Naive thymus-derived CD8-positive, alpha-beta T cell (primary cell): ENCODE measurements around the gene REPS1. TPM values are rescaled to one million over a fixed set of nuclear protein-coding genes. Genes with fewer than 3 reads are reported as not detected.
"Not testable (repeated sequence)": the region's sequence is repeated elsewhere in the genome, so short reads cannot be mapped to it uniquely, and the experiment has no call there.

ENCODE experiments used
- ATAC-seq, 2 donors: fragments of 150-1000 bp; cut with Tn5 transposase in 1 of 2; sonication (Bioruptor Pico), chemical (Tn5 transposase) in 1 of 2; 1 replicate in 1 of 2; 2 replicates in 1 of 2; pipeline ENCODE4 v1.10.0; 2021; ENCODE audit warnings: mild to moderate bottlenecking in 2 of 2, moderate library complexity in 2 of 2
- POLR2A ChIA-PET: fragments of 350-600 bp; sonication (Branson Sonifier 250); formaldehyde crosslinking; loops from one replicate; lab custom pipeline; 2021; ENCODE audit warnings: antibody characterized with exemption; lab: Charles Lee
- DNase-seq, 10 donors: peaks; one replicate each; pipeline versions ENCODE4 v3.0.0 to v3.0.0-alpha.2; 2020 to 2022
- H3K27ac Mint-ChIP-seq, 10 donors: one replicate each; pipeline ENCODE4 v1.8.0; 2020 to 2022; ENCODE audit warnings: mild to moderate bottlenecking in 10 of 10, mixed read lengths in 10 of 10, moderate library complexity in 4 of 10, inconsistent platforms in 1 of 10
- H3K27me3 Mint-ChIP-seq, 5 donors: one replicate each; pipeline ENCODE4 v1.8.0; 2021 to 2022; ENCODE audit warnings: mixed read lengths in 5 of 5
- H3K36me3 Mint-ChIP-seq, 3 donors: one replicate each; pipeline ENCODE4 v1.8.0; 2020 to 2022; ENCODE audit warnings: mixed read lengths in 3 of 3, mild to moderate bottlenecking in 2 of 3, inconsistent platforms in 1 of 3
- H3K4me1 Mint-ChIP-seq, 4 donors: one replicate each; pipeline ENCODE4 v1.8.0; 2021 to 2022; ENCODE audit warnings: mixed read lengths in 4 of 4
- H3K4me3 Mint-ChIP-seq, 10 donors: one replicate each; pipeline ENCODE4 v1.8.0; 2020 to 2022; ENCODE audit warnings: mild to moderate bottlenecking in 10 of 10, mixed read lengths in 10 of 10, moderate library complexity in 6 of 10, inconsistent platforms in 1 of 10
- H3K9me3 Mint-ChIP-seq, 9 donors: one replicate each; pipeline ENCODE4 v1.8.0; 2020 to 2022; ENCODE audit warnings: mixed read lengths in 9 of 9, mild to moderate bottlenecking in 3 of 9, inconsistent platforms in 1 of 9, moderate library complexity in 1 of 9
- polyA plus RNA-seq, 3 donors: library from polyadenylated mRNA; unstranded; fragments of 300-500 nt; fragmentation: Illumina TruSeq; gene quantifications; one replicate each; pipeline ENCODE4 v1.2.3, GENCODE V29; 2021
- total RNA-seq, 8 experiments: library from RNA in 2 of 8; stranded (reverse) in 2 of 8; gene quantifications; one replicate each; pipeline ENCODE4 v1.2.3 and lab custom pipeline; 2021 to 2026

REPS1 gene
- 10 to 100 TPM; 69.9 to 70.0 TPM for total RNA-seq
- 10 to 100 TPM; 19.4 to 45.3 (median 28.4) TPM for polyA plus RNA-seq
- total RNA-seq (lab: John Stamatoyannopoulos, UW): 73.1 to 112 (median 88.0) reads per million in 6 experiments

GRCh38 chr6:138987643-138988468 lies at the start of gene REPS1:
REPS1 (minus strand) TSS chr6:138988253; CDS start chr6:138987682, 571 bp downstream.
- POLR2A ChIA-PET: interaction anchor here (1.0 to 5.6 kb wide), 13 partner anchors 18 to 386 kb away, joined by 3 to 46 read pairs (median 4); partner anchors contain the start of genes ABRACL, CCDC28A and CITED2
- peak; percentile 84 to 87 for ATAC-seq
- Mint-ChIP-seq H3K36me3 (no peaks in the 10 kb centered on the region), H3K27ac (peak within 1 kb of the TSS in 9 of 10 donors; percentile 61 to 96 (median 93)), H3K27me3 (no peaks in the 10 kb centered on the region), H3K4me3 (peak within 1 kb of the TSS in 9 of 10 donors; percentile 87 to 96 (median 91)), H3K4me1 (peaks cover 8 to 23% (median 15%) of the 10 kb centered on the region in 4 donors), H3K9me3 (no peaks in the 10 kb centered on the region)
- DNase-seq: peak; percentile 85 to 96 (median 92)

GRCh38 chr6:139037490-139037889 lies 49.4 kb upstream of the REPS1 start:
- H3K4me3 Mint-ChIP-seq: no peak overlapping the region
- no peaks in the 10 kb centered on the region for H3K9me3 Mint-ChIP-seq
- H3K4me1 Mint-ChIP-seq: peaks cover 17 to 44% (median 22%) of the 10 kb centered on the region in 4 donors
- peaks cover 20 to 91% (median 48%) of the 10 kb centered on the region in 3 donors for H3K36me3 Mint-ChIP-seq
- H3K27me3 Mint-ChIP-seq: no peaks in the 10 kb centered on the region
- H3K27ac Mint-ChIP-seq: peak overlapping the region in 4 of 10 donors; percentile 7 to 50 (median 32)
- no peak for ATAC-seq
- DNase-seq: no peak
- POLR2A ChIA-PET: interaction anchor here (0.6 kb wide), 2 partner anchors 28 to 86 kb away, joined by 3 to 4 read pairs; no protein-coding TSS in a partner anchor

GRCh38 chr6:139030228-139030963 lies 42.3 kb upstream of the REPS1 start:
- Mint-ChIP-seq H3K36me3 (peaks cover 6 to 26% (median 11%) of the 10 kb centered on the region in 3 donors), H3K4me1 (peaks cover 16 to 40% (median 23%) of the 10 kb centered on the region in 4 donors), H3K4me3 (no peak overlapping the region), H3K27ac (no peak overlapping the region), H3K9me3 (no peaks in the 10 kb centered on the region), H3K27me3 (no peaks in the 10 kb centered on the region)
- POLR2A ChIA-PET: interaction anchor here (0.5 to 3.7 kb wide), 9 partner anchors 41 to 344 kb away, joined by 3 to 34 read pairs (median 5); partner anchors contain the start of gene CITED2
- peak in 1 of 2 donors; percentile 15 for ATAC-seq
- DNase-seq: peak in 5 of 10 donors; percentile 5 to 42 (median 27)

GRCh38 chr6:139029470-139030227 lies 41.6 kb upstream of the REPS1 start:
- no peaks in the 10 kb centered on the region for H3K27me3 Mint-ChIP-seq
- peaks cover 16 to 37% (median 23%) of the 10 kb centered on the region in 4 donors for H3K4me1 Mint-ChIP-seq
- DNase-seq (peak in 4 of 10 donors; percentile 25 to 62 (median 36)), ATAC-seq (no peak)
- no peak overlapping the region for H3K27ac Mint-ChIP-seq
- POLR2A ChIA-PET: interaction anchor here (0.6 to 3.7 kb wide), 17 partner anchors 21 to 344 kb away, joined by 3 to 41 read pairs (median 5); partner anchors contain the start of genes CITED2 and REPS1
- no peaks in the 10 kb centered on the region for H3K9me3 Mint-ChIP-seq
- peak overlapping the region in 3 of 10 donors; percentile 89 to 93 (median 93) for H3K4me3 Mint-ChIP-seq
- peaks cover 4 to 19% (median 6%) of the 10 kb centered on the region in 3 donors for H3K36me3 Mint-ChIP-seq

GRCh38 chr6:139028658-139029469 lies 40.8 kb upstream of the REPS1 start, which contains the start of gene ABRACL:
ABRACL (plus strand) TSS chr6:139028745; CDS start chr6:139034161, 5,416 bp downstream.
- H3K27me3 Mint-ChIP-seq: no peaks in the 10 kb centered on the region
- no peaks in the 10 kb centered on the region for H3K9me3 Mint-ChIP-seq
- H3K4me1 Mint-ChIP-seq: peaks cover 16 to 33% (median 20%) of the 10 kb centered on the region in 4 donors
- peak; percentile 54 to 88 (median 74) for DNase-seq
- ATAC-seq: peak; percentile 83 to 89
- peaks cover 0 to 11% (median 4%) of the 10 kb centered on the region in 3 donors for H3K36me3 Mint-ChIP-seq
- peak within 1 kb of the TSS; percentile 88 to 97 (median 96) for H3K27ac Mint-ChIP-seq
- peak within 1 kb of the TSS in 7 of 10 donors; percentile 87 to 97 (median 93) for H3K4me3 Mint-ChIP-seq
- POLR2A ChIA-PET: interaction anchor here (0.6 to 3.7 kb wide), 17 partner anchors 9 to 345 kb away, joined by 3 to 41 read pairs (median 6); partner anchors contain the start of genes CITED2 and REPS1

GRCh38 chr6:139028215-139028657 lies 40.2 kb upstream of the REPS1 start:
- Mint-ChIP-seq H3K4me3 (peak overlapping the region in 7 of 10 donors; percentile 87 to 97 (median 93)), H3K4me1 (peaks cover 10 to 27% (median 16%) of the 10 kb centered on the region in 4 donors), H3K9me3 (no peaks in the 10 kb centered on the region), H3K27me3 (no peaks in the 10 kb centered on the region), H3K27ac (peak overlapping the region; percentile 88 to 97 (median 96)), H3K36me3 (peaks cover 0 to 5% (median 0%) of the 10 kb centered on the region in 3 donors)
- peak; percentile 13 to 34 for ATAC-seq
- peak in 3 of 10 donors; percentile 5 to 62 (median 7) for DNase-seq
- POLR2A ChIA-PET: interaction anchor here (0.6 to 3.7 kb wide), 7 partner anchors 10 to 136 kb away, joined by 3 to 41 read pairs (median 7); partner anchors contain the start of gene REPS1

GRCh38 chr6:139027620-139028182 lies 39.6 kb upstream of the REPS1 start:
- Mint-ChIP-seq H3K9me3 (no peaks in the 10 kb centered on the region), H3K27me3 (no peaks in the 10 kb centered on the region), H3K36me3 (peaks cover 0 to 2% (median 0%) of the 10 kb centered on the region in 3 donors), H3K27ac (peak overlapping the region; percentile 88 to 97 (median 96)), H3K4me1 (peaks cover 7 to 21% (median 14%) of the 10 kb centered on the region in 4 donors), H3K4me3 (peak overlapping the region in 7 of 10 donors; percentile 87 to 97 (median 93))
- POLR2A ChIA-PET: interaction anchor here (0.6 to 3.7 kb wide), 8 partner anchors 11 to 347 kb away, joined by 3 to 41 read pairs (median 8); partner anchors contain the start of genes CITED2 and REPS1
- DNase-seq: peak in 4 of 10 donors; percentile 1 to 18 (median 8)
- no peak for ATAC-seq

GRCh38 chr6:139025416-139025815 lies 37.4 kb upstream of the REPS1 start:
- POLR2A ChIA-PET: interaction anchor here (0.7 kb wide), 1 partner anchor 919 kb away, joined by 5 read pairs; no protein-coding TSS in a partner anchor
- DNase-seq, ATAC-seq, H3K27me3 Mint-ChIP-seq, H3K27ac Mint-ChIP-seq, H3K36me3 Mint-ChIP-seq, H3K4me3 Mint-ChIP-seq, H3K9me3 Mint-ChIP-seq: not testable (repeated sequence)
- H3K4me1 Mint-ChIP-seq: peaks cover 5 to 16% (median 11%) of the 10 kb centered on the region in 4 donors

GRCh38 chr6:139020689-139021088 lies 32.6 kb upstream of the REPS1 start:
- POLR2A ChIA-PET: no interaction called here
- Mint-ChIP-seq H3K27ac (no peak overlapping the region), H3K36me3 (no peaks in the 10 kb centered on the region), H3K27me3 (no peaks in the 10 kb centered on the region), H3K9me3 (peaks cover 0 to 2% (median 0%) of the 10 kb centered on the region in 9 donors), H3K4me3 (no peak overlapping the region), H3K4me1 (peaks cover 0 to 13% (median 4%) of the 10 kb centered on the region in 4 donors)
- DNase-seq (no peak), ATAC-seq (no peak)

- Mint-ChIP-seq H3K4me3 (no peak overlapping the region), H3K36me3 (no peaks in the 10 kb centered on the region), H3K9me3 (peaks cover 0 to 2% (median 0%) of the 10 kb centered on the region in 9 donors), H3K27me3 (no peaks in the 10 kb centered on the region), H3K4me1 (peaks cover 0 to 13% (median 4%) of the 10 kb centered on the region in 4 donors), H3K27ac (no peak overlapping the region)
- no peak for DNase-seq
- ATAC-seq: no peak
- POLR2A ChIA-PET: interaction anchor here (0.7 kb wide), 1 partner anchor 13 kb away, joined by 5 read pairs; no protein-coding TSS in a partner anchor
Observed at GRCh38 chr6:139019722-139020121, 31.7 kb upstream of the REPS1 start.
